B cell (primary cell): ENCODE data around the gene PXMP4. TPM values are rescaled to one million over a fixed set of nuclear protein-coding genes. Genes with fewer than 3 reads are reported as not detected.

Experiments
- ATAC-seq: fragments of 200-7000 bp; cut with Tn5 transposase; one replicate; pipeline ENCODE4 v1.10.0; 2021; ENCODE audit warnings: low read depth, mild to moderate bottlenecking, moderate number of reproducible peaks, moderate library complexity
- CTCF ChIA-PET: fragments of 350-600 bp; sonication (Branson Sonifier 250); formaldehyde crosslinking; loops from one replicate; lab custom pipeline; 2021; ENCODE audit warnings: antibody characterized with exemption, inconsistent platforms; lab: Charles Lee
- POLR2A ChIA-PET: fragments of 350-600 bp; sonication (Branson Sonifier 250); formaldehyde crosslinking; loops from one replicate; lab custom pipeline; 2021; ENCODE audit warnings: antibody characterized with exemption; lab: Charles Lee
- DNase-seq: peaks from one replicate; pipeline ENCODE4 v3.0.0; 2013
- H2AFZ ChIP-seq: 2 replicates; pipeline ENCODE4 v1.6.1; 2012; ENCODE audit warnings: mild to moderate bottlenecking, low read depth, low read length; ENCODE audit not compliant: insufficient read depth, poor library complexity, severe bottlenecking
- H3K27ac ChIP-seq, 2 donors: 1 replicate in 1 of 2; 2 replicates in 1 of 2; pipeline ENCODE4 v1.5.1; 2012 to 2013; ENCODE audit warnings: low read length in 2 of 2, mild to moderate bottlenecking in 2 of 2, moderate library complexity in 1 of 2
- H3K27me3 ChIP-seq, 4 experiments: fragments of 200-600 bp in 1 of 4; sonication (generic) in 1 of 4; replicated peaks in 1 of 4; 1 replicate in 2 of 4; 2 replicates in 2 of 4; pipeline versions ENCODE4 v1.6.1 to v1.7.0; 2013 to 2016; ENCODE audit warnings: low read length in 3 of 4, mild to moderate bottlenecking in 2 of 4, mixed read lengths in 1 of 4, moderate library complexity in 1 of 4; ENCODE audit not compliant: insufficient read depth in 4 of 4, control insufficient read depth in 3 of 4; ENCODE audit errors: control extremely low read depth in 1 of 4
- H3K36me3 ChIP-seq, 2 experiments: replicated peaks in 1 of 2; 1 replicate in 1 of 2; 2 replicates in 1 of 2; pipeline versions ENCODE4 v1.6.1 to v1.7.1; 2013; ENCODE audit warnings: low read length in 1 of 2; ENCODE audit not compliant: insufficient read depth in 2 of 2, control insufficient read depth in 1 of 2; ENCODE audit errors: control extremely low read depth in 1 of 2, extremely low read depth in 1 of 2
- H3K4me1 ChIP-seq, 2 donors: fragments of 200-600 bp in 1 of 2; sonication (generic) in 1 of 2; 1 replicate in 1 of 2; 2 replicates in 1 of 2; pipeline versions ENCODE4 v1.5.1 to v1.6.1; 2013 to 2017; ENCODE audit warnings: low read length in 2 of 2; ENCODE audit not compliant: control insufficient read depth in 2 of 2, insufficient read depth in 2 of 2
- H3K4me2 ChIP-seq: replicated peaks from 2 replicates; pipeline ENCODE3; 2012; ENCODE audit warnings: mild to moderate bottlenecking, low read depth, low read length; ENCODE audit not compliant: poor library complexity, severe bottlenecking
- H3K4me3 ChIP-seq, 5 experiments: fragments of 200-600 bp in 1 of 5; sonication (generic) in 1 of 5; 1 replicate in 3 of 5; 2 replicates in 2 of 5; pipeline versions ENCODE4 v1.5.1 to v1.7.0; 2011 to 2016; ENCODE audit warnings: low read length in 4 of 5, mild to moderate bottlenecking in 4 of 5, low read depth in 2 of 5, control low read depth in 1 of 5, moderate library complexity in 1 of 5; ENCODE audit not compliant: insufficient read depth in 1 of 5; ENCODE audit errors: control extremely low read depth in 1 of 5, extremely low read depth in 1 of 5
- H3K79me2 ChIP-seq: fragments of 200-600 bp; sonication (generic); one replicate; pipeline ENCODE4 v1.6.0; 2016; ENCODE audit warnings: low read length; ENCODE audit not compliant: control insufficient read depth, insufficient read depth
- H3K9ac ChIP-seq: fragments of 200-600 bp; sonication (generic); 2 replicates; pipeline ENCODE4 v1.6.1; 2017; ENCODE audit warnings: mild to moderate bottlenecking, low read length, moderate library complexity
- H3K9me3 ChIP-seq, 3 donors: one replicate each; pipeline versions ENCODE4 v1.6.1 to v1.7.1; 2013; ENCODE audit warnings: low read length in 2 of 3; ENCODE audit not compliant: control insufficient read depth in 2 of 3, insufficient read depth in 1 of 3; ENCODE audit errors: control extremely low read depth in 1 of 3
- H4K20me1 ChIP-seq: 2 replicates; pipeline ENCODE4 v1.6.0; 2012; ENCODE audit warnings: mild to moderate bottlenecking, low read length; ENCODE audit not compliant: insufficient read depth, control insufficient read depth, poor library complexity, severe bottlenecking
- H3K27ac Mint-ChIP-seq: one replicate; pipeline ENCODE4 v1.8.0; 2021; ENCODE audit warnings: mixed read lengths
- H3K27me3 Mint-ChIP-seq: one replicate; pipeline ENCODE4 v1.8.0; 2021; ENCODE audit warnings: mixed read lengths
- H3K4me1 Mint-ChIP-seq: one replicate; pipeline ENCODE4 v1.8.0; 2021; ENCODE audit warnings: mixed read lengths
- H3K4me3 Mint-ChIP-seq: one replicate; pipeline ENCODE4 v1.8.0; 2021; ENCODE audit warnings: mixed read lengths
- H3K9me3 Mint-ChIP-seq: one replicate; pipeline ENCODE4 v1.8.0; 2022; ENCODE audit warnings: mixed read lengths; ENCODE audit not compliant: insufficient read depth
- EZH2 ChIP-seq: IDR thresholded peaks from 2 replicates; pipeline ENCODE4 v1.6.1; 2012; ENCODE audit warnings: borderline replicate concordance, low read depth, mild to moderate bottlenecking, moderate library complexity, low read length; ENCODE audit not compliant: insufficient read depth, poor library complexity, severe bottlenecking
- WGBS: methylation state at CpG from one replicate; pipeline ENCODE4 v1.1.5; 2013; ENCODE audit warnings: missing lambda C conversion rate; ENCODE audit not compliant: insufficient coverage; 5-methylcytosine and 5-hydroxymethylcytosine counted together
- intact Hi-C: fragments of 100-400 bp; cut with micrococcal nuclease; formaldehyde crosslinking; loops from one replicate; pipeline ENCODE4 v1.10.0; 2022
- polyA plus RNA-seq: library from polyadenylated mRNA; depleted of rRNA; stranded (reverse); fragments of >200 nt; gene quantifications from 2 replicates; pipeline ENCODE4 v1.2.3, GENCODE V29; 2012
- total RNA-seq, 2 donors: library from RNA; stranded (reverse); fragments of 120-200 nt in 1 of 2; gene quantifications; 1 replicate in 1 of 2; 2 replicates in 1 of 2; pipeline versions ENCODE4 v1.2.3 to v1.2.4, GENCODE V29; 2013 to 2022
- TF ChIP-seq, protein P1 (sequence below): fragments of 200-600 bp; IDR thresholded peaks from one replicate; pipeline ENCODE4 v1.8.0; 2022; ENCODE audit warnings: antibody characterized with exemption, mild to moderate bottlenecking

The PXMP4 gene
- total and polyA plus RNA-seq, 2 donors (not counting 1 experiment from before 2014, with no cell fraction given) = 5.0 to 6.6 TPM

DNA sequence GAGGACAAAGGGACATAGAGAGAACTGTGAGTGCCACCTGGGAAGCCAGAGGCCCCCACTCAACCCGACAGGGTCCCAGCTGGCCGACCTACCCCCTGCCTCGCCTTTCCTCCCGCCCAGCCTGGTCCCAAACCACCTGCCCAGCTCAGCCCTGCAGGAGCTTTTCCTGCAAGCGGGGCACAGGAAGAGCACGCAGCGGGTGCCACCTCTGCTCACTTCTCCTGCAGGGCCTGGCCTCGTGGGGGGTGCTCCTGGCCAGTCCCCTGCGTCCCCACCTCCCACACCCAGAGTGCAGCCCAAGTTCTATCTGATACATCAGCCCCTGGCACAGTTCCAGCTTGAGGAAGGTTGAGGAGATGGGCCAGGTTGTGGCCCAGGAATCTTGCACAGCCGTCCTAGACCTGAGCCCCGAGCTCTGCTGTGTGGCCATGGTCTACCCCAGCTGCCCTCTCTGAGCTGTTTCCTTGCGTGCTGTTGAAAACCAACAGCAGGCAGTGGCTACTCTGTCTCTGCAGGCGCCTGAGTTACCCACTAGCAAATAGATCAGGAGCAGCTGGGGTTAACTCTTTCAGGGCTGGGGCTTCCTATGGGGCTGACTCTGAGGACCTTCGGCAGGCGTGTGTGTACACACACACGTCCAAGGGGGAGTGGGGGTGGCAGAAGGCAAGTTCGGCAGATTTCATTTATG is 47.5 kb downstream of the PXMP4 start:
- H3K4me1 ChIP-seq = peaks cover 15 to 31% of the 10 kb centered on the region in 2 donors
- no peaks in the 10 kb centered on the region for H3K27me3 ChIP-seq
- Mint-ChIP-seq H3K27me3 (no peaks in the 10 kb centered on the region), H3K4me1 (peaks cover 24% of the 10 kb centered on the region), H3K27ac (no peak overlapping the region), H3K9me3 (no peaks in the 10 kb centered on the region), H3K4me3 (peak overlapping the region; percentile 79)
- 79% methylated on average over 17 of the region's 17 CpGs for WGBS
- no peak overlapping the region for H3K4me3 ChIP-seq
- no peak for TF ChIP-seq EZH2
- TF ChIP-seq, protein P1, sequence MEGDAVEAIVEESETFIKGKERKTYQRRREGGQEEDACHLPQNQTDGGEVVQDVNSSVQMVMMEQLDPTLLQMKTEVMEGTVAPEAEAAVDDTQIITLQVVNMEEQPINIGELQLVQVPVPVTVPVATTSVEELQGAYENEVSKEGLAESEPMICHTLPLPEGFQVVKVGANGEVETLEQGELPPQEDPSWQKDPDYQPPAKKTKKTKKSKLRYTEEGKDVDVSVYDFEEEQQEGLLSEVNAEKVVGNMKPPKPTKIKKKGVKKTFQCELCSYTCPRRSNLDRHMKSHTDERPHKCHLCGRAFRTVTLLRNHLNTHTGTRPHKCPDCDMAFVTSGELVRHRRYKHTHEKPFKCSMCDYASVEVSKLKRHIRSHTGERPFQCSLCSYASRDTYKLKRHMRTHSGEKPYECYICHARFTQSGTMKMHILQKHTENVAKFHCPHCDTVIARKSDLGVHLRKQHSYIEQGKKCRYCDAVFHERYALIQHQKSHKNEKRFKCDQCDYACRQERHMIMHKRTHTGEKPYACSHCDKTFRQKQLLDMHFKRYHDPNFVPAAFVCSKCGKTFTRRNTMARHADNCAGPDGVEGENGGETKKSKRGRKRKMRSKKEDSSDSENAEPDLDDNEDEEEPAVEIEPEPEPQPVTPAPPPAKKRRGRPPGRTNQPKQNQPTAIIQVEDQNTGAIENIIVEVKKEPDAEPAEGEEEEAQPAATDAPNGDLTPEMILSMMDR = no peak
- no peak overlapping the region for H3K4me2 ChIP-seq
- H3K9ac ChIP-seq = no peak overlapping the region
- ChIA-PET CTCF (interaction anchor here (1.0 kb wide), 1 partner anchor 13 kb away, joined by 3 read pairs; no protein-coding TSS in a partner anchor), POLR2A (no interaction called here)
- H3K79me2 ChIP-seq = peaks cover 3% of the 10 kb centered on the region
- H2AFZ ChIP-seq = no peak overlapping the region
- no peak for DNase-seq
- H3K27ac ChIP-seq = no peak overlapping the region
- no peaks in the 10 kb centered on the region for H3K9me3 ChIP-seq
- no peak for ATAC-seq
- intact Hi-C loops = no loop called here
- no peaks in the 10 kb centered on the region for H4K20me1 ChIP-seq
- no peaks in the 10 kb centered on the region for H3K36me3 ChIP-seq

DNA sequence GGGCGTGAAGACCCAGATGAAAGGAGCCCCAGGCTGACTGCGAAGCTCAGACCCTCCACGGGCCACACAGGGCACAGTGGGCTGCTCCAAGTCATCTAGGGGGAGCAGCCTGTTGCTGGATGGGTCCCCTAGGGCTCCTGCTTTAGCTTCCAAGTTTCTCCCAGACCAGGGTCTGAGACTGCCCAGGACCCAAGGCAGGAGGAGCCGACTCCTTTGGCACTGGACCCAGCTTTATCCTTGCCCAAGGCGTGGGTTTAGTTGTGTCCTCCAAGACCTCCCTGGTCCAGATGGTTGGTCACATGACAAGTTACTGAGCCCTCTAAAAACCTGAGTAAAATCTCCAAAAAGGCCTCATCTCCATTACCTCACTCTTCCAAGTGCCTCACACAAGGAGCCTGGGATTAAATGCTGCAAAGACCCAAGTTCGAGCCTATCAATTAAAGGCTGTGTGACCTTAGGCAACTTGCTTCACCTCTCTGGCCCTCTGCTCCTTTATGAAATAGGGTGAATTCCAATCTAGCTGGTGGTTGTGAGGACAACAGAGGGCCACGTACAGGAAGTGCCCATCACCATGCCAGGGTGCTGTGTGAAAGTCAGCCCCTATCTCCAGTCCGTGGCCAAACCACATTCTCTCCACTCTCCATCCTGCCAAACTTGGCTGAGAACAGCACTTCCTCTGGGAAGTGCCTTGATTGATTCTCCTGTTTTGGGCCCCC is 48.4 kb downstream of the PXMP4 start:
- POLR2A ChIA-PET = no interaction called here
- peaks cover 27% of the 10 kb centered on the region for H3K4me1 Mint-ChIP-seq
- H3K4me1 ChIP-seq = peaks cover 15 to 33% of the 10 kb centered on the region in 2 donors

More for the DNA sequence above, 48.4 kb downstream of the PXMP4 start:
- WGBS = 88% methylated on average over 6 of the region's 8 CpGs
- Histone ChIP-seq H3K4me2 (no peak overlapping the region), H3K79me2 (peaks cover 3% of the 10 kb centered on the region), H3K27me3 (no peaks in the 10 kb centered on the region), H4K20me1 (no peaks in the 10 kb centered on the region), H3K36me3 (no peaks in the 10 kb centered on the region), H2AFZ (no peak overlapping the region), H3K4me3 (no peak overlapping the region), H3K9me3 (no peaks in the 10 kb centered on the region), H3K27ac (no peak overlapping the region), H3K9ac (no peak overlapping the region)
- DNase-seq (no peak), ATAC-seq (no peak)
- intact Hi-C loops = no loop called here
- TF ChIP-seq, protein P1 = no peak
- no peak for TF ChIP-seq EZH2
- Mint-ChIP-seq H3K4me3 (no peak overlapping the region), H3K27ac (no peak overlapping the region), H3K9me3 (no peaks in the 10 kb centered on the region), H3K27me3 (no peaks in the 10 kb centered on the region)
- CTCF ChIA-PET = interaction anchor here (0.8 to 6.1 kb wide), 3 partner anchors 9 to 105 kb away, joined by 3 to 53 read pairs (median 3); no protein-coding TSS in a partner anchor
